HCT116 (cell line): Measurements from ENCODE around the gene FNDC3B. TPM values are rescaled to one million over a fixed set of nuclear protein-coding genes. Genes with fewer than 3 reads are reported as not detected.

Experiments used
- ATAC-seq: fragments of 200-7000 bp; cut with Tn5 transposase; 2 replicates; pipeline ENCODE4 v1.9.1; 2020; ENCODE audit warnings: mild to moderate bottlenecking, moderate library complexity
- BruUV-seq: library from RNA; stranded (reverse); fragments of 400-500 nt; replicated peaks from 2 replicates; lab custom pipeline; 2021; lab: Mats Ljungman, UMichigan
- CTCF ChIA-PET: fragments of 300-600 bp; sonication (Branson Sonifier 250); formaldehyde crosslinking; loops from one replicate; lab custom pipeline; 2021; ENCODE audit warnings: antibody characterized with exemption; lab: Charles Lee
- POLR2A ChIA-PET: fragments of 300-600, 350-600 bp; sonication (Branson Sonifier 250); formaldehyde crosslinking; loops from one replicate; lab custom pipeline; 2021; ENCODE audit warnings: antibody characterized with exemption; lab: Charles Lee
- RAD21 ChIA-PET, 2 experiments: fragments of 300-600 bp; sonication (Branson Sonifier 250); formaldehyde crosslinking; loops; one replicate each; lab custom pipeline; 2023; ENCODE audit warnings: low total read pairs in 2 of 2; ENCODE audit not compliant: uncharacterized antibody in 2 of 2, unreplicated experiment in 2 of 2, low non-redundant PET in 1 of 2; lab: Charles Lee
- DNase-seq: peaks from one replicate; pipeline ENCODE4 v3.0.0-alpha.2; 2010; ENCODE audit warnings: low read depth, low spot score
- H2AFZ ChIP-seq: fragments of 200-600 bp; shearing (Covaris generic), sonication (generic); 2 replicates; pipeline ENCODE4 v1.6.1; 2017; ENCODE audit warnings: low read depth, mixed run types, mixed read lengths, antibody characterized with exemption, low read length; ENCODE audit not compliant: poor library complexity, severe bottlenecking
- H3K27ac ChIP-seq: 2 replicates; pipeline ENCODE4 v1.5.1; 2012; ENCODE audit warnings: low read depth, low read length
- H3K27me3 ChIP-seq: fragments of 200-600 bp; sonication (generic); 2 replicates; pipeline ENCODE4 v1.6.1; 2016; ENCODE audit warnings: mixed run types, low read length, mixed read lengths; ENCODE audit not compliant: insufficient read depth
- H3K36me3 ChIP-seq, 2 experiments: fragments of 200-500 bp in 1 of 2; fragments of 200-600 bp in 1 of 2; sonication (Bioruptor generic) in 1 of 2; sonication (generic) in 1 of 2; 2 replicates each; pipeline versions ENCODE4 v1.5.1 to v1.6.1; 2014 to 2016; ENCODE audit warnings: low read length in 2 of 2, inconsistent platforms in 1 of 2, mixed read lengths in 1 of 2, mixed run types in 1 of 2; ENCODE audit not compliant: insufficient read depth in 2 of 2, control insufficient read depth in 1 of 2
- H3K4me1 ChIP-seq, 2 experiments: fragments of 200-600 bp in 1 of 2; sonication (generic) in 1 of 2; 2 replicates each; pipeline versions ENCODE4 v1.5.1 to v1.6.1; 2012 to 2017; ENCODE audit warnings: low read length in 2 of 2, inconsistent platforms in 1 of 2, mild to moderate bottlenecking in 1 of 2, mixed read lengths in 1 of 2, mixed run types in 1 of 2, moderate library complexity in 1 of 2; ENCODE audit not compliant: insufficient read depth in 2 of 2, control insufficient read depth in 1 of 2
- H3K4me2 ChIP-seq: fragments of 200-600 bp; sonication (generic); 2 replicates; pipeline ENCODE4 v1.6.1; 2017; ENCODE audit warnings: mixed run types, low read length, mixed read lengths
- H3K4me3 ChIP-seq, 2 experiments: fragments of 200-600 bp in 1 of 2; sonication (generic) in 1 of 2; replicated peaks in 1 of 2; 2 replicates each; pipeline ENCODE4 v1.5.1; 2011 to 2016; ENCODE audit warnings: low read length in 2 of 2, control low read depth in 1 of 2, low read depth in 1 of 2, mild to moderate bottlenecking in 1 of 2, mixed read lengths in 1 of 2, mixed run types in 1 of 2
- H3K79me2 ChIP-seq: fragments of 200-600 bp; sonication (generic); 2 replicates; pipeline ENCODE4 v1.6.1; 2017; ENCODE audit warnings: mild to moderate bottlenecking, mixed run types, low read length, moderate library complexity, mixed read lengths; ENCODE audit not compliant: insufficient read depth
- H3K9ac ChIP-seq: fragments of 200-600 bp; sonication (generic); 2 replicates; pipeline ENCODE4 v1.6.1; 2016; ENCODE audit warnings: low read length, mixed read lengths
- H3K9me2 ChIP-seq: fragments of 200-600 bp; sonication (generic), shearing (Covaris generic); 2 replicates; pipeline ENCODE4 v1.6.1; 2017; ENCODE audit warnings: mixed run types, mild to moderate bottlenecking, moderate library complexity; ENCODE audit not compliant: insufficient read depth
- H3K9me3 ChIP-seq, 2 experiments: fragments of 200-500 bp in 1 of 2; fragments of 200-600 bp in 1 of 2; sonication (Bioruptor generic) in 1 of 2; sonication (generic) in 1 of 2; 2 replicates each; pipeline ENCODE4 v1.6.1; 2014 to 2017; ENCODE audit warnings: low read length in 2 of 2, mixed read lengths in 2 of 2, inconsistent platforms in 1 of 2, low read depth in 1 of 2, mild to moderate bottlenecking in 1 of 2, mixed run types in 1 of 2, moderate library complexity in 1 of 2; ENCODE audit not compliant: control insufficient read depth in 1 of 2, insufficient read depth in 1 of 2
- H4K20me1 ChIP-seq: fragments of 200-600 bp; sonication (generic), shearing (Covaris generic); 2 replicates; pipeline ENCODE4 v1.6.1; 2017; ENCODE audit warnings: mixed run types, mild to moderate bottlenecking, moderate library complexity; ENCODE audit not compliant: insufficient read depth
- ATF3 ChIP-seq: IDR thresholded peaks from 2 replicates; pipeline ENCODE4 v1.6.1; 2012
- CBX3 ChIP-seq: IDR thresholded peaks from 2 replicates; pipeline ENCODE4 v1.6.1; 2012; ENCODE audit warnings: low read depth
- CEBPB ChIP-seq: IDR thresholded peaks from 2 replicates; pipeline ENCODE4 v1.6.1; 2012; ENCODE audit warnings: low read depth
- FOSL1 ChIP-seq: IDR thresholded peaks from 2 replicates; pipeline ENCODE4 v1.6.1; 2012; ENCODE audit warnings: low read depth
- JUND ChIP-seq: IDR thresholded peaks from 2 replicates; pipeline ENCODE4 v1.6.1; 2012
- MAX ChIP-seq: IDR thresholded peaks from 2 replicates; pipeline ENCODE4 v1.6.1; 2012
- POLR2A ChIP-seq: IDR thresholded peaks from 2 replicates; pipeline ENCODE4 v1.7.0; 2011; ENCODE audit warnings: borderline replicate concordance; ENCODE audit not compliant: insufficient read depth, insufficient read length; ENCODE audit errors: extremely low read depth
- POLR2AphosphoS5 ChIP-seq: IDR thresholded peaks from 2 replicates; pipeline ENCODE4 v1.6.1; 2011; ENCODE audit warnings: mild to moderate bottlenecking, low read depth, low read length, moderate library complexity
- RAD21 ChIP-seq: IDR thresholded peaks from 2 replicates; pipeline ENCODE4 v1.6.1; 2012; ENCODE audit warnings: low read depth, mild to moderate bottlenecking
- REST ChIP-seq: IDR thresholded peaks from 2 replicates; pipeline ENCODE4 v1.6.1; 2012; ENCODE audit warnings: low read depth
- SIN3A ChIP-seq: IDR thresholded peaks from 2 replicates; pipeline ENCODE4 v1.6.1; 2012; ENCODE audit warnings: low read depth
- YY1 ChIP-seq: IDR thresholded peaks from 2 replicates; pipeline ENCODE4 v1.6.1; 2011; ENCODE audit warnings: low read length, low read depth, moderate library complexity, mild to moderate bottlenecking; ENCODE audit not compliant: insufficient replicate concordance; ENCODE audit errors: extremely low read depth
- intact Hi-C: fragments of 100-400 bp; cut with micrococcal nuclease; formaldehyde crosslinking; loops from 2 replicates; pipeline ENCODE4 v1.10.0; 2022
- total RNA-seq: library from RNA; stranded (reverse); gene quantifications from one replicate; pipeline ENCODE4 v1.2.1, GENCODE V29; 2021; ENCODE audit not compliant: unreplicated experiment

The FNDC3B gene
- total RNA-seq, 1 experiment from 2014 or later = 45.7 TPM

GRCh38 chr3:172391592-172392302 is 352.4 kb downstream of the FNDC3B start (continued):
- no peak for TF ChIP-seq REST
- TF ChIP-seq POLR2A = no peak
- TF ChIP-seq JUND = no peak
- no peak for TF ChIP-seq POLR2AphosphoS5
- no peak for TF ChIP-seq FOSL1

- ChIA-PET RAD21 (no interaction called here), POLR2A (no interaction called here), CTCF (no interaction called here)
- no peak for ATAC-seq
- no peaks in the 10 kb centered on the region for H3K9me3 ChIP-seq
- no peaks in the 10 kb centered on the region for H3K27me3 ChIP-seq
- intact Hi-C loops = no loop called here
- no peaks in the 10 kb centered on the region for H4K20me1 ChIP-seq
- H3K79me2 ChIP-seq = no peaks in the 10 kb centered on the region
- TF ChIP-seq CEBPB (no peak), ATF3 (no peak), MAX (no peak), RAD21 (no peak), SIN3A (no peak), POLR2A (no peak), POLR2AphosphoS5 (no peak), CBX3 (no peak), YY1 (no peak)
- DNase-seq = no peak
- no peak overlapping the region for H3K4me2 ChIP-seq
- no peak overlapping the region for H3K27ac ChIP-seq
- H3K4me3 ChIP-seq = no peak overlapping the region
- H3K9me2 ChIP-seq = no peaks in the 10 kb centered on the region
- H3K36me3 ChIP-seq = no peaks in the 10 kb centered on the region
- no peak overlapping the region for H3K9ac ChIP-seq
- no TSS peak for BruUV-seq
- no peak overlapping the region for H2AFZ ChIP-seq
- no peaks in the 10 kb centered on the region for H3K4me1 ChIP-seq
Measured at GRCh38 chr3:172394692-172395091, 355.3 kb downstream of the FNDC3B start.
